Measurements from ENCODE around the gene CXCL13. TPM values are rescaled to one million over a fixed set of nuclear protein-coding genes. Genes with fewer than 3 reads are reported as not detected.
A peak's percentile ranks its signal among the peaks of the same experiment; 100 is the strongest.

Gene CXCL13
- total and polyA plus RNA-seq, 2 experiments from 2014 or later, result not detected

- Histone ChIP-seq H3K27me3 (ENCODE audit: insufficient read depth) (no peaks in the 10 kb centered on the region), H3K4me2 (no peak overlapping the region), H3K9me2 (ENCODE audit: insufficient read depth) (no peaks in the 10 kb centered on the region), H3K36me3 (ENCODE audit: insufficient read depth) (no peaks in the 10 kb centered on the region), H2AFZ (no peak overlapping the region), H3K27ac (ENCODE audit: low read depth) (no peak overlapping the region), H3K4me1 (ENCODE audit: insufficient read depth) (no peaks in the 10 kb centered on the region), H3K4me3 (no peak overlapping the region), H3F3A (replicated peaks; ENCODE audit: low read depth) (no peaks in the 10 kb centered on the region), H3K79me2 (replicated peaks; ENCODE audit: insufficient read depth) (no peaks in the 10 kb centered on the region), H4K20me1 (replicated peaks; ENCODE audit: insufficient read depth) (no peaks in the 10 kb centered on the region)
- H3K4me3 Mint-ChIP-seq, result no peak overlapping the region
- ATAC-seq (peak; percentile 15; the same call in 2 of the 3 replicates), DNase-seq (ENCODE audit: low spot score) (no peak)
- peak in 1 of 2 experiments; percentile 42; a peak in 2 of 4 replicates for TF ChIP-seq CTCF (conservative IDR thresholded peaks at IDR 0.05; ENCODE audit: low read depth in 2 of 2)
- TF ChIP-seq CREB1 (CRISPR knock-in tag; IDR thresholded peaks at IDR 0.05; ENCODE audit: low read depth), result no peak
- no peaks in the 10 kb centered on the region for H3K36me3 Mint-ChIP-seq (ENCODE audit: low read depth)
- H3K9me3 Mint-ChIP-seq, result no peaks in the 10 kb centered on the region
- no peak overlapping the region for H3K27ac Mint-ChIP-seq
- H3K27me3 Mint-ChIP-seq (ENCODE audit: insufficient read depth, low read depth, poor library complexity), result no peaks in the 10 kb centered on the region
- peaks cover 8% of the 10 kb centered on the region; the same call in 2 of the 3 replicates for H3K4me1 Mint-ChIP-seq
Measured at GRCh38 chr4:77619408-77619807, 13.8 kb downstream of the CXCL13 start.

- ATAC-seq, result no peak
- TF ChIP-seq CTCF (conservative IDR thresholded peaks at IDR 0.05; ENCODE audit: low read depth in 2 of 2) (no peak), ZNF114 (CRISPR knock-in tag; IDR thresholded peaks at IDR 0.05) (no peak), NANOG (IDR thresholded peaks at IDR 0.05; ENCODE audit: borderline replicate concordance) (no peak), JUNB (IDR thresholded peaks at IDR 0.05; ENCODE audit: unreplicated experiment) (no peak), EZH2phosphoT487 (IDR thresholded peaks at IDR 0.05; ENCODE audit: unreplicated experiment) (no peak), CREB1 (CRISPR knock-in tag; IDR thresholded peaks at IDR 0.05; ENCODE audit: low read depth) (no peak), REST (IDR thresholded peaks at IDR 0.05; ENCODE audit: unreplicated experiment) (no peak)
Measured at GRCh38 chr4:77621254-77621653, 15.6 kb downstream of the CXCL13 start.

More at GRCh38 chr4:77621254-77621653, 15.6 kb downstream of the CXCL13 start:
- H3K4me3 ChIP-seq, result no peak overlapping the region
- H3K27ac ChIP-seq (ENCODE audit: low read depth), result no peak overlapping the region
- no peaks in the 10 kb centered on the region for H3K36me3 ChIP-seq (ENCODE audit: insufficient read depth)
- no peaks in the 10 kb centered on the region for H3F3A ChIP-seq (replicated peaks; ENCODE audit: low read depth)
- Mint-ChIP-seq H3K27me3 (ENCODE audit: insufficient read depth, low read depth, poor library complexity) (no peaks in the 10 kb centered on the region), H3K36me3 (ENCODE audit: low read depth) (no peaks in the 10 kb centered on the region), H3K9me3 (no peaks in the 10 kb centered on the region), H3K27ac (no peak overlapping the region), H3K4me3 (no peak overlapping the region), H3K4me1 (peaks cover 8% of the 10 kb centered on the region; the same call in 2 of the 3 replicates)
- no peaks in the 10 kb centered on the region for H3K9me2 ChIP-seq (ENCODE audit: insufficient read depth)
- H3K4me1 ChIP-seq (ENCODE audit: insufficient read depth), result no peaks in the 10 kb centered on the region
- H4K20me1 ChIP-seq (replicated peaks; ENCODE audit: insufficient read depth), result no peaks in the 10 kb centered on the region
- no peak overlapping the region for H2AFZ ChIP-seq
- no peak for DNase-seq (ENCODE audit: low spot score)
- no peaks in the 10 kb centered on the region for H3K27me3 ChIP-seq (ENCODE audit: insufficient read depth)
- H3K79me2 ChIP-seq (replicated peaks; ENCODE audit: insufficient read depth), result no peaks in the 10 kb centered on the region
- H3K4me2 ChIP-seq, result no peak overlapping the region
